Activated T-cell treated with anti-CD3 and anti-CD28 coated beads, Interleukin-2, amount 50 U/mL, for 4 hours (primary cell): Measurements from ENCODE around the gene GPR157. TPM values are rescaled to one million over a fixed set of nuclear protein-coding genes. Genes with fewer than 3 reads are reported as not detected.
A peak's percentile ranks its signal among the peaks of the same experiment; 100 is the strongest.
"Not testable (repeated sequence)": the region's sequence is repeated elsewhere in the genome, so short reads cannot be mapped to it uniquely, and the experiment has no call there.

Experiments
- ATAC-seq, 2 donors: fragments of 200-7000 bp; cut with Tn5 transposase; one replicate each; pipeline ENCODE4 v1.10.0; 2021
- DNase-seq: peaks from one replicate; pipeline ENCODE4 v3.0.0-alpha.2; 2020
- H3K27me3 Mint-ChIP-seq: one replicate; pipeline ENCODE4 v1.8.0; 2021; ENCODE audit warnings: low read depth, mixed read lengths
- H3K36me3 Mint-ChIP-seq: one replicate; pipeline ENCODE4 v1.8.0; 2022; ENCODE audit warnings: mixed read lengths; ENCODE audit not compliant: insufficient read depth
- H3K4me1 Mint-ChIP-seq: one replicate; pipeline ENCODE4 v1.8.0; 2021; ENCODE audit warnings: low read depth, mixed read lengths
- H3K4me3 Mint-ChIP-seq: one replicate; pipeline ENCODE4 v1.8.0; 2021; ENCODE audit warnings: mild to moderate bottlenecking, moderate library complexity, mixed read lengths
- H3K9me3 Mint-ChIP-seq: one replicate; pipeline ENCODE4 v1.8.0; 2021; ENCODE audit warnings: mixed read lengths
- total RNA-seq, 3 donors: library from RNA; stranded (reverse); gene quantifications; one replicate each; pipeline ENCODE4 v1.2.1, GENCODE V29; 2021

Gene GPR157, protein sequence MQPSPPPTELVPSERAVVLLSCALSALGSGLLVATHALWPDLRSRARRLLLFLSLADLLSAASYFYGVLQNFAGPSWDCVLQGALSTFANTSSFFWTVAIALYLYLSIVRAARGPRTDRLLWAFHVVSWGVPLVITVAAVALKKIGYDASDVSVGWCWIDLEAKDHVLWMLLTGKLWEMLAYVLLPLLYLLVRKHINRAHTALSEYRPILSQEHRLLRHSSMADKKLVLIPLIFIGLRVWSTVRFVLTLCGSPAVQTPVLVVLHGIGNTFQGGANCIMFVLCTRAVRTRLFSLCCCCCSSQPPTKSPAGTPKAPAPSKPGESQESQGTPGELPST
- total RNA-seq: 1 to 10 TPM; 1.5 to 5.3 (median 2.9) TPM

DNA sequence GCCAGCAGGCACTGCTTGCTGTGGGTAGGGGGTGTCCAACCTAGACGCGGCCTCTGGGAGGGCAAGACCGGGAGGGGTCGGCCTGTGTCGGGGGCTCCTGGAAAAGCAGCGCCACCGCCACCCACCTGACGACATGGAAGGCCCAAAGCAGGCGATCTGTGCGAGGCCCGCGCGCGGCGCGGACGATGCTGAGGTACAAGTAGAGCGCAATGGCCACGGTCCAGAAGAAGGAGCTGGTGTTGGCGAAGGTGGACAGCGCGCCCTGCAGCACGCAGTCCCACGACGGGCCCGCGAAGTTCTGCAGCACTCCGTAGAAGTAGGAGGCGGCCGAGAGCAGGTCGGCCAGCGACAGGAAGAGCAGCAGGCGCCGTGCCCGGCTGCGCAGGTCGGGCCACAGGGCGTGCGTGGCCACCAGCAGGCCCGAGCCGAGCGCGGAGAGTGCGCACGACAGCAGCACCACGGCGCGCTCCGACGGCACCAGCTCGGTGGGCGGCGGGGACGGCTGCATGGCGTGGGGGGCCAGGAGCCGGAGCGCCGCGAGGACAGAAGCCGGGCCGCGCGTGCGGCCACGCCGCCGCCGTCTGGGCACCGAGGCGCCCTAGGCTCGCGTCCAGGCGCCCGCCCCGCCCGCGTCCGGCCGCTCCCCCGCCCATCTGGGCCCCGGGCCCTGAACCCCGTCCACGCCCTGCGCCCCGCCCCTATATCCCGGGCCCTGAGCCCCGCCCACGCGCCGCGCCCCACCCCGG, at the start of gene GPR157:
Gene GPR157 (minus strand): TSS at position 583 of the 746 bp plus-strand sequence. CDS start 75 bp downstream, at position 508.
- Mint-ChIP-seq H3K9me3 (no peaks in the 10 kb centered on the region), H3K27me3 (no peaks in the 10 kb centered on the region), H3K4me1 (peaks cover 25% of the 10 kb centered on the region), H3K36me3 (no peaks in the 10 kb centered on the region), H3K4me3 (peak within 1 kb of the TSS; percentile 82)
- peak; percentile 81 to 84 for ATAC-seq
- peak; percentile 81 for DNase-seq

DNA sequence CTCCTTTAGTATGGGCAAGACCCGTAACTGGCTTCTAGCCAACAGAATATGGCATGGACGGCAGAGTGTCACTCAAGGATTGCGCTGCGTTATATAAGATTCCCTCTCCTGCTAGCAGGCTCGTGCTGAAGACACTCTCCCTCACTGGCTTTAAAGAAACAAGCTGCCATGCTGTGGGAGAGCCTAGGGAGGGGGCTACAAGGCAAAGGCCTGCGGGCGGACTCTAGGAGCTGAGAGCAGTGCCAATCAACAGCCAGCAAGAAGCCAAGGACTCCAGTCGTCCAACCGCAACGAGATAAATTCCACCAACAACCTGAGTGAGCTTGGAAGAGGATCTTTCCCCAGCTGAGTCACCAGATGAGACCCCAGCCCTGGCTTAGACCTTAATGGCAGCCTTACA, 45.9 kb upstream of the GPR157 start:
- DNase-seq (no peak), ATAC-seq (no peak)

DNA sequence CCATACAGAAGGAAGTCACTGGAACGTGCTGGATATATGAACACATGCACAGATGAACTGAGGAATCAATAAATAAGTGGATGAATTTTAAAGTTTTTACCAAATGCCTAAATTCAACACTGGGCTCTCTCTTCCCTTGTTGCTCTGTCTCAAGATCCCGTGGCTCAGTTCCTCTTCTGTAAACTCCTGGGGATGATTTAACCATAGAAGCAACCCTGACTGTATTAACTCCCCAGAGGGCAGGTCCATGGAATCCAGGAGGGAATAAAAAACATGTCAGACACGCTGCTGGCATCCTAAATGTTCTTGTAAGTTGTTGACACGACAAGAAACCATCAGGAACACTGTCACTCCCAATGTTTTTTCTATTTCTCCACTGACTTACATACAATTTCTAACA, 45.3 kb upstream of the GPR157 start:
- no peak overlapping the region for H3K4me3 Mint-ChIP-seq
- no peaks in the 10 kb centered on the region for H3K4me1 Mint-ChIP-seq
- peaks cover 4% of the 10 kb centered on the region for H3K27me3 Mint-ChIP-seq
- no peak for DNase-seq
- no peaks in the 10 kb centered on the region for H3K9me3 Mint-ChIP-seq
- no peaks in the 10 kb centered on the region for H3K36me3 Mint-ChIP-seq
- no peak for ATAC-seq

More for the DNA sequence above, 45.9 kb upstream of the GPR157 start:
- no peaks in the 10 kb centered on the region for H3K36me3 Mint-ChIP-seq
- no peaks in the 10 kb centered on the region for H3K9me3 Mint-ChIP-seq
- H3K27me3 Mint-ChIP-seq: peaks cover 4% of the 10 kb centered on the region
- no peak overlapping the region for H3K4me3 Mint-ChIP-seq
- no peaks in the 10 kb centered on the region for H3K4me1 Mint-ChIP-seq

DNA sequence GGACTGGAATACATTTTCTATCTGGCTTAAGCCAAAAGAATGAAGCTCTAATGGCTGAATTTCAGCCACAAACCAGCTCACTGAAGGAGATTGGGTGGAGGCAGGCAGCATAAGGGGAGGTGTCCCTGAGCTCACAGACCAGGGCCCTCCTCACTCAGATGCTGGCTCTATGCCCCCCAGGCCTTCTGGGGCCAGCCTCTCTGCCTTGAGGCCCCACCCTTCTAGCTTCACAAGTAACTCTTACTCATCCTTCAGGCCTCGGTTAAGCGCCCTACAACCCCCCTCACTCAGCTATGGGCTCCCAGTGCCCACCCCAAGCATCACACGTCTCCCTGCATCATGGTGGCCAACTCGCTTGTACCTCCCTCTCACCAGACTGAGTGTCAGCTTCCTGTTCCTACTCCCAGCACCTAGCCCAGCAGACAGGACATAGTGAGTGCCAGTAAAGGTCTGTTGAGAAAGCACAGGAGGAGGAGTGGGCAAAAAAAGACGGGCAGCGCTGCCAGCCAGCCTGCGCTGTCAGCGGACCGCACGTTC, 40.8 kb upstream of the GPR157 start:
- DNase-seq (no peak), ATAC-seq (no peak)
- H3K27me3 Mint-ChIP-seq: peaks cover 2% of the 10 kb centered on the region
- H3K9me3 Mint-ChIP-seq: no peaks in the 10 kb centered on the region
- no peak overlapping the region for H3K4me3 Mint-ChIP-seq
- no peaks in the 10 kb centered on the region for H3K36me3 Mint-ChIP-seq
- H3K4me1 Mint-ChIP-seq: no peaks in the 10 kb centered on the region

DNA sequence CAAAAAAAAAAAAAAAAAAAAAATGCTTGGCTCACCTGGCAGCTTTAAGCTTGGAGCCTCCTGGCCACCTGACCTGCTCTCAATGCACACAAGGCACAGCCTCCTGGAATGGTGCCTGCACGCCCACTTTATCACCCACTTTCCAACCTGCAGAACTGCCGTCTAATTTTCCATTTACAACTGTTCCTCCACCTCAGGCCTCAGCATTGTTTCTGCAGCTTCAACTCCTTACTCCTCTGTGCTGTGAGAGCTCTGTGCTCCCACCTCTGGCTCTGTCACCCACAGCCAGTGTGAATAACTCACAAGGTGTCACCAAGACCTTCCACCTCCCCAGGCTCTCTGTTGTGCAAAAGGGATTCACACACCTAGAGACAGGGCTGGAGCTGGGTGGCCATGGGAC, 38.7 kb upstream of the GPR157 start:
- Mint-ChIP-seq H3K27me3 (no peaks in the 10 kb centered on the region), H3K36me3 (no peaks in the 10 kb centered on the region), H3K4me3 (no peak overlapping the region), H3K9me3 (no peaks in the 10 kb centered on the region), H3K4me1 (peaks cover 8% of the 10 kb centered on the region)
- DNase-seq: no peak
- no peak for ATAC-seq

DNA sequence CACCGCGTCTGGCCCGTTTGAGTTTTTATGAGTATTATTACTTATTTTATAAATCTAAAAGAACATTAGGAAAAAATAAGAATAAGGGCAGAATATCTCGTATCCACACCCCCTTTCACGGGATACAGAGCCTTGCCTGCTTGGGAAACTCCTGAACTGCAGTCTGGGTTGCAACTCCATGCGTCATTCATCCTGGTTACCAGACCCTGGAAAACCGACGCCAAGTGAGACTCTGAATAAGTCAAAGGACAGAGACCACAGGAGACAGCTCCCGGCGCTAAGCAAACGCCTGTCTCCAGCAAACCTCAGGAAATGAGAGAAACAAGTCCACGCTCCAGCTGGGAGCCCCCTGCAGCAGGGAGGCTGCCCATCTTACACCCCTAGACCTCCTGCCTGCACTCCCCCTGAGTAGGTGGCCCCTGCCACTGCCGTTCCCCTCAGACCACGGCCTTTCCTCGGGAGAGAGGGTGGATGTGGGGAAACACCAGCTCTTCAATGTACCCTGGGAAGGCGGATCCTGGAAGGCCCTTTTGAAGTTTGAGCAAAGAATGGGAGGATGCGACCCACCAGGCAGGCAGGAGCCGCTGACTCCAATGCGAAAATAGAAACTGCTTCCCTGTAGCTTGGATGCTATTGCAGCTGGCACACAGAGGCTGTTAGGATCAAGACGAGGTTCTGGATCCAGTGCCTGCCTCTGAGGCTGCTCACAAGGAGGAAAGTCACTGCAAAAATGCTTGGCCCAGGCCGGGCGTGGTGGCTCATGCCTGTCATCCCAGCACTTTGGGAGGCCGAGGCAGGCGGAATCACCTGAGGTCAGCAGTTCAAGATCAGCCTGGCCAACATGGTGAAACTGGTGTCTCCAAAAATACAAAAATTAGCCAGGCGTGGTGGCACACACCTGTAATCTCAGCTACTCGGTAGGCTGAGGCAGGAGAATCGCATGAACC, 37.7 kb upstream of the GPR157 start:
- Mint-ChIP-seq H3K4me3 (no peak overlapping the region), H3K36me3 (no peaks in the 10 kb centered on the region), H3K27me3 (no peaks in the 10 kb centered on the region), H3K4me1 (peaks cover 8% of the 10 kb centered on the region), H3K9me3 (no peaks in the 10 kb centered on the region)
- no peak for ATAC-seq
- no peak for DNase-seq

DNA sequence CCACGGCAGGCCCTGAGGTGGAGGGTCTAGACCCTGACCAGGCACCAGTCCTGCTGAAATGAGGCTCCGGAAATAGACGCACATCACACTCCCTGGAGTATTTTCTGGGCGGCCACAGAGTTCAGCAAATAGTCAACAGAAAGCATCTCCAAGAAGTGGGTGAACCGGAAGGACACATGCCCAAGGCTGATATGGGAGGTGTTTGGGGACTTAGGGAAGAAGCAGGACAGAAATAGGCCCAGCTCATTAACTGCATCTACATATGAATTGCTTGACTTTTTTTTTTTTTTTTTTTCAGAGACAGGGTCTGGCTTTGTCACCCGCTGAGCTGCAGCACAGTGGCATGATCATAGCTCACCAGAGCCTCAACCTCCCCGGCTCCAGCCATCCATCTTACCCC, 36.5 kb upstream of the GPR157 start:
- Mint-ChIP-seq H3K4me1 (peaks cover 8% of the 10 kb centered on the region), H3K9me3 (no peaks in the 10 kb centered on the region), H3K4me3 (no peak overlapping the region), H3K27me3 (no peaks in the 10 kb centered on the region), H3K36me3 (no peaks in the 10 kb centered on the region)
- ATAC-seq (no peak), DNase-seq (no peak)

DNA sequence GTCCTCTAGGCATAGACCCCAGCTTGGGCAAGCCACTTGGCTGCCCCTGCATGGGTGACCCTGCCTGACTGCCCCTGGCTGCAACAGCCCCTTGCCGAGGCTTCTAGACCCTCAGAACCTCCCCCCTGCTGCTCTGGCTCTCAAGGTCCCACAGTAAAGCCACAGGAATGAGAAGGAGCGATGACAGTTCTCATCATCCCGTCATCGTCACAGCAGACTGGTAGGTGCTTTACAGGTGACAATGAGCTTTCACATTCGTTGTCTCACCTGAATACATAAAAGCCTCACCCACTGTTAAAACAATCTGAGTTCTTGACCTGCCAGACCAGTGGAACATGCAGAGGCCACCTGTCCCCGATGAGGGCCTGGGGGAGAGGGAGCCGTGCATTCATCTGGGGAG, 36.0 kb upstream of the GPR157 start:
- DNase-seq: no peak
- no peak for ATAC-seq
- Mint-ChIP-seq H3K36me3 (no peaks in the 10 kb centered on the region), H3K4me3 (no peak overlapping the region), H3K4me1 (peaks cover 8% of the 10 kb centered on the region), H3K9me3 (no peaks in the 10 kb centered on the region), H3K27me3 (no peaks in the 10 kb centered on the region)

DNA sequence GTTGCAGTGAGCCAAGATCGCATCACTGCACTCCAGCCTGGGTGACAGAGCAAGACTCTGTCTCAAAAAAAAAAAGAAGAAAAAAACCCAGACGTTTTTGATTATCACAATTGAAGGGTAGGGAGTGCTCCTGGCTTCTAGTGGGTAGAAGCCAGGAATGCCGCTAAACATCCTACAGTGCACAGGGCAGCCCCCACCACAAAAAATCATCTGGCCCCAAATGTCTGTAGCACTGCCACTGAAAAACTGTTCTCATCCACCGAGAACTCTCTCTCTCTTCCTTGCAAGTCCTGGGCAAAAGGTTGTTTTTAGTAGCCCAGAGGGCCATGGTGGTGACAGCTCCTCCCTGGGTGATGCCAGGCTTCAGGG, 35.6 kb upstream of the GPR157 start:
- ATAC-seq: no peak
- Mint-ChIP-seq H3K36me3 (no peaks in the 10 kb centered on the region), H3K4me3 (no peak overlapping the region)

DNA sequence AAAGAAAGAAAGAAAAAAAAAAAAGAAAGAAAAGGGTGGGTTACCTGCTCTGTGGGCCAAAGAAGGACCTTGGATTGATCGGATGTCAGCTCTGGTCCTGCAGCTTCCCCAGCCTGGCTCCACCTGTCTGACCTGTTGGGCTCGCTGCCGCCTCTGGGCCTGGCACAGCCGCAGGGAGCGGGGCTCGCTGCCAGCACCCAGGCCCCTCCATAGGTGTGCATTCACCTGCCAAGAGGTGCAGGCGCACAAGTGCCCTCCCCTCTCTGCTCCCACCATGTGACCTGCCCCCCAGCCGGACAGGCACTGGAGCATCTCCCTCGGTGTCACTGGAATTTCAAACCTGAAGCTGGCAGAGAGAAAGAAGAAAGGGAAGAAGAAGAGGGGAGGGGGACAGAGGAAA, 33.1 kb upstream of the GPR157 start:
- no peaks in the 10 kb centered on the region for H3K27me3 Mint-ChIP-seq

More for the DNA sequence above, 35.6 kb upstream of the GPR157 start:
- Mint-ChIP-seq H3K4me1 (peaks cover 8% of the 10 kb centered on the region), H3K9me3 (no peaks in the 10 kb centered on the region), H3K27me3 (no peaks in the 10 kb centered on the region)
- no peak for DNase-seq

DNA sequence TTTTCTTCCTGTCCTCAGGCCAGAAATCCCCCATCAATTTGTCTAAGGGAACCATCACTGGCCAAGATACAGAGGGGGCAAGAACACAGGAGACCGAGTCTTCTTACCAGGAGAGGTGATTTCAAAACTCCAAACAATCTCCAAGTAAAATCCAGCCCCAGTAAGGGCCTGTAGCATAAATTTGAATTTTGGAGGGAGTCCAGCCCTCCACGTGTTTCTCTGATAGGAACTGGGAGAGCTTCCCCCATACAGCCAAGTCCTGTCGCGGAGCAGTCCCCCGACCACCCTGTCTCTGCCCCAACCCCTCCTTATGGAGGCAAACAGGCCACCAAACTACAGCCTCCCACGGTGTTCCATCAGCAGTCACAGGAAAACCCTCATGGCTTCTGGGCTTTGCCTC, 32.4 kb upstream of the GPR157 start:
- H3K9me3 Mint-ChIP-seq: no peaks in the 10 kb centered on the region
- no peaks in the 10 kb centered on the region for H3K27me3 Mint-ChIP-seq
- H3K36me3 Mint-ChIP-seq: no peaks in the 10 kb centered on the region
- H3K4me3 Mint-ChIP-seq: no peak overlapping the region
- ATAC-seq (no peak), DNase-seq (no peak)
- H3K4me1 Mint-ChIP-seq: peaks cover 8% of the 10 kb centered on the region

More for the DNA sequence above, 33.1 kb upstream of the GPR157 start:
- no peak overlapping the region for H3K4me3 Mint-ChIP-seq
- no peaks in the 10 kb centered on the region for H3K9me3 Mint-ChIP-seq
- DNase-seq: no peak
- peaks cover 8% of the 10 kb centered on the region for H3K4me1 Mint-ChIP-seq
- no peak for ATAC-seq
- H3K36me3 Mint-ChIP-seq: no peaks in the 10 kb centered on the region

DNA sequence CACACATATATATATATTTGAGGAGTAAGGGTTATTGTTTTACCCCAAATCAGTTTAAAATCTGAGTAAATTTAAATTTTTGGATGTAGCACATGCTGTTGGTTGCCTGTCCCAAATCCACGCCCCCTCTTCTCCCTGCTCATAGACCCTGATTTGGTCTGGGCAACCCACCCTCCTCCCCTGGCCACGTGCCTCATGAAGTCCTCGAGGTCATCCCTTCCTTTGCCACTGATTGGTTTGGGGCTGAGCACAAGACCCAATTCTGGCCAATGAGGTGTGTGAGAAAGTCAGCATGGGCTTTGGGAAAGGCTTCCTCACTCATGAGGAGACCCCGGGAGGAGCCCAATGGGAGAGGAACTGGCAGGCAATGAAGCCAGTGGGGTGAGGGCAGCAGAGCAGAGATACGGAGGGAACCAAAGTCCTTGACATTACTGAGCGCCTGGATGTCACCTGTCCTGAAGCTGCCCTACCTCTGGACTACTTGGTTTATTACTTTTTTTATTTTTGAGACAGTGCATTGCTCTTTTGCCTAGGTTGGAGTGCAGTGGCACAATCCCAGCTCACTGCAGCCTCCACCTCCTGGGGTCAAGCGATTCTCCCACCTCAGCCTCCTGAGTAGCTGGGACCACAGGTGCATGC, 31.3 kb upstream of the GPR157 start:
- Mint-ChIP-seq H3K27me3 (no peaks in the 10 kb centered on the region), H3K36me3 (no peaks in the 10 kb centered on the region), H3K4me1 (peaks cover 8% of the 10 kb centered on the region), H3K9me3 (no peaks in the 10 kb centered on the region), H3K4me3 (no peak overlapping the region)
- no peak for DNase-seq
- ATAC-seq: no peak

DNA sequence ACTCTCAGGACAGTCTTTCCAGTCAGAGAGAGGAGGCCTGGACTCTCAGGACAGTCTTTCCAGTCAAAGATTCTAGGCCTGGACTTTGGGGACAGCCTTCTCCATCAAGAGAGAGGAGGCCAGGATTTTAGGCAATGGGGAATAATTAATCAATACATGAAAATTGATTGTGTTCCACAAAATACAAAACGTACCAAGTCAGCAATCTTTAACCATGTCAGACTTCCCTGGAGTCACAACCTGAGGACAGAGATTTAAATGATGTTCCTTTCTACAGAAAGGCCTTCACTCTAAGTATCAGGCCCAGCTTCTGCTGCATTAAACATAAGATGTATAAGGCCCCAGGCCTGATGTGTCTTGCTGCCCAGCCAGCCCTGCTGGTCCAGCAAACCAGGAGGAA, 27.0 kb upstream of the GPR157 start:
- no peak overlapping the region for H3K4me3 Mint-ChIP-seq
- H3K9me3 Mint-ChIP-seq: no peaks in the 10 kb centered on the region
- H3K4me1 Mint-ChIP-seq: no peaks in the 10 kb centered on the region
- no peak for DNase-seq
- H3K36me3 Mint-ChIP-seq: no peaks in the 10 kb centered on the region
- no peak for ATAC-seq
- H3K27me3 Mint-ChIP-seq: no peaks in the 10 kb centered on the region

DNA sequence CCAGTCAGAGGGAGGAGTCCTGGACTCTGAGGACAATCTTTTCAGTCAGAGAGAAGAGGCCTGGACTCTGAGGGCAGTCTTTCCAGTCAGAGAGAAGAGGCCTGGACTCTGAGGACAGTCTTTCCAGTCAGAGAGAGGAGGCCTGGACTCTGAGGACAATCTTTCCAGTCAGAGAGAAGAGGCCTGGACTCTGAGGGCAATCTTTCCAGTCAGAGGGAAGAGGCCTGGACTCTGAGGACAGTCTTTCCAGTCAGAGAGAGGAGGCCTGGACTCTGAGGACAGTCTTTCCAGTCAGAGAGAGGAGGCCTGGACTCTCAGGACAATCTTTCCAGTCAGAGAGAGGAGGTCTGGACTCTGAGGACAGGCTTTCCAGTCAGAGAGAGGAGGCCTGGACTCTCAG, 26.5 kb upstream of the GPR157 start:
- H3K9me3 Mint-ChIP-seq, H3K36me3 Mint-ChIP-seq, ATAC-seq, DNase-seq, H3K4me1 Mint-ChIP-seq, H3K4me3 Mint-ChIP-seq, H3K27me3 Mint-ChIP-seq: not testable (repeated sequence)
